Cardiac muscle cell (in vitro differentiated cells and primary cell): ENCODE measurements around the gene GYG2. TPM values are rescaled to one million over a fixed set of nuclear protein-coding genes. Genes with fewer than 3 reads are reported as not detected.
"Not testable (repeated sequence)": the region's sequence is repeated elsewhere in the genome, so short reads cannot be mapped to it uniquely, and the experiment has no call there.

Experiments
- DNase-seq, 2 donors: peaks; one replicate each; pipeline versions ENCODE4 v3.0.0 to v3.0.0-alpha.2; 2010 to 2017; ENCODE audit warnings: low read depth in 1 of 2, low spot score in 1 of 2
- H3K27ac ChIP-seq: fragments of 200-600 bp; sonication (generic); 2 replicates; pipeline ENCODE4 v1.5.1; 2016
- H3K27me3 ChIP-seq: fragments of 200-600 bp; sonication (generic); 2 replicates; pipeline ENCODE4 v1.6.0; 2016; ENCODE audit warnings: control low read depth
- H3K36me3 ChIP-seq: fragments of 200-600 bp; sonication (generic); 2 replicates; pipeline ENCODE4 v1.5.1; 2016; ENCODE audit warnings: control low read depth
- H3K4me1 ChIP-seq: fragments of 200-600 bp; sonication (generic); 2 replicates; pipeline ENCODE4 v1.8.1; 2017; ENCODE audit warnings: low read depth, mild to moderate bottlenecking, mixed run types
- H3K4me3 ChIP-seq: fragments of 200-600 bp; sonication (generic); 2 replicates; pipeline ENCODE4 v1.5.1; 2016; ENCODE audit warnings: mild to moderate bottlenecking
- H3K9me3 ChIP-seq: fragments of 200-600 bp; sonication (generic); 2 replicates; pipeline ENCODE4 v1.5.1; 2017; ENCODE audit warnings: low read depth, mild to moderate bottlenecking, control low read depth
- polyA plus RNA-seq: library from polyadenylated mRNA; unstranded; fragments of >200 nt; fragmentation: Nextera tagmentation; extraction: Ambion mirVana; gene quantifications from 2 replicates; pipeline ENCODE4 v1.2.1, GENCODE V29; 2016
- total RNA-seq: library from RNA; depleted of rRNA; stranded (reverse); fragments of >200 nt; gene quantifications from 2 replicates; pipeline ENCODE4 v1.2.3, GENCODE V29; 2016
- TF ChIP-seq, protein P1 (sequence below): IDR thresholded peaks from 2 replicates; pipeline ENCODE4 v1.5.1; 2012; ENCODE audit warnings: low read depth, mild to moderate bottlenecking, low read length

GYG2 gene
- total and polyA plus RNA-seq, 2 experiments from 2014 or later: 58.0 to 58.4 TPM

DNA sequence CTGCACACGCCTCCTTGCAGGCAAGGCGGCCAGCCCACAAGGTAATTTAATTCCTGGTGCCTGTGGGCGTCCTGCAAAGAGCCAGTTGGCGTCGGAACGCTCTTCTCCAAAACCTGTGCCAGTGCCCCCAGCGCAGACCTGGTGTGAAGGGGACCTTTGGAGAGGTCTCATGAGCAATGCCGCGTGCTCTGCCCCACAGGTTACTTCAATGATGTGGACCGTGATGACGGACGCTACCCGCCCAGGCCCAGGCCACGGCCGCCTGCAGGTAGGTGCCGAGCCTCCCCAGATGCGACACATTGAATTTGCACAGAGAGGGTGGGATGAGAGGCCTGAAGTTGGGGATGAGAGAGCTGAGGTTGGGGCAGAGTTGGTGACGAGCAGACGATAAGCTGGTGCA lies 34.4 kb upstream of the GYG2 start:
- no peak for DNase-seq
- H3K27me3 ChIP-seq: no peaks in the 10 kb centered on the region
- H3K4me3 ChIP-seq: no peak overlapping the region
- H3K27ac ChIP-seq: no peak overlapping the region
- TF ChIP-seq, protein P1, sequence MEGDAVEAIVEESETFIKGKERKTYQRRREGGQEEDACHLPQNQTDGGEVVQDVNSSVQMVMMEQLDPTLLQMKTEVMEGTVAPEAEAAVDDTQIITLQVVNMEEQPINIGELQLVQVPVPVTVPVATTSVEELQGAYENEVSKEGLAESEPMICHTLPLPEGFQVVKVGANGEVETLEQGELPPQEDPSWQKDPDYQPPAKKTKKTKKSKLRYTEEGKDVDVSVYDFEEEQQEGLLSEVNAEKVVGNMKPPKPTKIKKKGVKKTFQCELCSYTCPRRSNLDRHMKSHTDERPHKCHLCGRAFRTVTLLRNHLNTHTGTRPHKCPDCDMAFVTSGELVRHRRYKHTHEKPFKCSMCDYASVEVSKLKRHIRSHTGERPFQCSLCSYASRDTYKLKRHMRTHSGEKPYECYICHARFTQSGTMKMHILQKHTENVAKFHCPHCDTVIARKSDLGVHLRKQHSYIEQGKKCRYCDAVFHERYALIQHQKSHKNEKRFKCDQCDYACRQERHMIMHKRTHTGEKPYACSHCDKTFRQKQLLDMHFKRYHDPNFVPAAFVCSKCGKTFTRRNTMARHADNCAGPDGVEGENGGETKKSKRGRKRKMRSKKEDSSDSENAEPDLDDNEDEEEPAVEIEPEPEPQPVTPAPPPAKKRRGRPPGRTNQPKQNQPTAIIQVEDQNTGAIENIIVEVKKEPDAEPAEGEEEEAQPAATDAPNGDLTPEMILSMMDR: no peak
- H3K9me3 ChIP-seq: no peaks in the 10 kb centered on the region
- no peaks in the 10 kb centered on the region for H3K36me3 ChIP-seq
- no peaks in the 10 kb centered on the region for H3K4me1 ChIP-seq

DNA sequence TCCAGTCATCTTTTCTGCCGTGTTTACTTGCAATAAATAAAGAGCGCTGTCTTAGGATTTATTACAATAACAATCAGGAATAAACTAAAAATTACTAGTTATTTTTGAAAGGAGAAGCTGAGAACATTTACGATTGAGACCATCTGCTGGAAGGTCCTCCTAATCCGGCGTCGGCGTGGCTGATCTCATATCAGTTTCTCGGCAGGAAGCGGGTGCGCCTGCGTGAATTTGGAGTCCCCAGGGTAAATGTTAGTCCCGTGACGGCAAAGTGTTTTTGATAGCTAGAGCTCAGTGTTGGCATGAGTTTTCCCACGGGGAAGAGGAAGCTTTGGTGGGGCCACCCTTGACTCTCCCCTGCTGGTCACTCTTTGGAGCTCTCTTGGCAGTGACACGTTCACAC lies 31.9 kb upstream of the GYG2 start:
- DNase-seq: peak in 1 of 2 donors; percentile 8
- not testable (repeated sequence) for H3K27me3 ChIP-seq, H3K4me1 ChIP-seq, H3K9me3 ChIP-seq, H3K27ac ChIP-seq, H3K4me3 ChIP-seq, H3K36me3 ChIP-seq

DNA sequence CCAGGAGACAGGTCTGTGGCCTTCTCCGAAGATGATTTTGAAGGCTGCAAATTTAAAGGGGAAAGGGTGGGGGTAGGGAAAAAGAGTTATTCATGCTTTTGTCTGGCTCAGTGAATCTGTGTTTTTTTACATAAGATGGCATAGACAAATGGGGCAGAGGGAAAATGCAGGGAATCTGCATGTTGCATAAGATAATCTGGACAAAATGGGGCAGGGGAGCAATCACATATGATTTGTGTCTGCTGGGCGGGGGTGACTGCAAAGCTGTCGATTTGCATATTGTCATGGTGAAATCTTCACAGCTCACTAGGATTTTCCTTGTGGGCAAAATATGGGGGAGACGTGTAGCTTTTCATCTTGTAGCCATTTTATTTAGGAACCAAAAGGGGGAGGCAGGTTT lies 29.4 kb upstream of the GYG2 start:
- Histone ChIP-seq H3K4me1 (no peaks in the 10 kb centered on the region), H3K9me3 (no peaks in the 10 kb centered on the region), H3K4me3 (no peak overlapping the region), H3K27ac (no peak overlapping the region), H3K36me3 (no peaks in the 10 kb centered on the region), H3K27me3 (no peaks in the 10 kb centered on the region)
- no peak for DNase-seq
- TF ChIP-seq, protein P1: no peak

DNA sequence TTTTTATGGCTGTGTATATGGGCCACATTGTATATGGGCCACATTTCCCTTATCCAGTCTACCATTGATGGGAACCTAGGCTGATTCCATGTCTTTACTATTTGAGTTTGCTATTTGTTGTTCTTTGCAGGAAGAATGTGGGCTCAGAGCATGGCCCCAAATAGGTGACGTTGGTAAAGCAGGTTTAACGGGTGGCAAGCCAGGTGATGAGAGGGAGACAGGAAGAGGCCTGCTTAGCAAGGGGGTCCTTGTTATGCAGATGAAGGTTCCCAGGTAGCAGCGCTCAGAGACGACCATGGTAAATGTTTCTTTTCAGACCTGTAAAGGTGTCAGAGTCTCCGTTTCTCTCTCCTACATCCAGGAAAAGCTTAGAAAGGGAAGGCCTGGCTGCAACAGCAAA lies 28.8 kb upstream of the GYG2 start:
- not testable (repeated sequence) for H3K36me3 ChIP-seq, H3K27ac ChIP-seq, H3K9me3 ChIP-seq, DNase-seq, H3K4me1 ChIP-seq, H3K27me3 ChIP-seq, H3K4me3 ChIP-seq

DNA sequence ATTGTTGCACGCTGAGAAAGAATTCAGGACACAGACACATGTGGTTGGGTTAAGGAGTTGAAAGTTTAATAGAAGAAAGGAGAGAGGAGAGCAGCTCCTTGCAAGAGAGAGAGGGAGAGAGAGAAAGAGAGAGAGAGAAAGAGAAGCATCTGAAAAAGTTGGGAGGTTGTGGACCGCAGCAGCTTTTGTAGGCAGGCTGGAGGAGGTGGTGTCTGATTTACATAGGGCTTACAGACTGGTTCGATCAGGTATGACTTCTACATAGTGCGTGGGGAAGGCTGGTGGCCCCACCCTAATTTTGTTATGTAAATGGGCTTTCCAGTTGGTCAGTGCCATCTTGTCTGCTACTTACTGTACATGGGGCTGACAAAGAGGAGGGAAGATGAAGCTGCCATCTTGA lies 27.5 kb upstream of the GYG2 start:
- Histone ChIP-seq H3K27ac (no peak overlapping the region), H3K4me1 (no peaks in the 10 kb centered on the region), H3K27me3 (no peaks in the 10 kb centered on the region), H3K36me3 (no peaks in the 10 kb centered on the region), H3K4me3 (no peak overlapping the region), H3K9me3 (no peaks in the 10 kb centered on the region)
- DNase-seq: no peak
- TF ChIP-seq, protein P1: no peak

DNA sequence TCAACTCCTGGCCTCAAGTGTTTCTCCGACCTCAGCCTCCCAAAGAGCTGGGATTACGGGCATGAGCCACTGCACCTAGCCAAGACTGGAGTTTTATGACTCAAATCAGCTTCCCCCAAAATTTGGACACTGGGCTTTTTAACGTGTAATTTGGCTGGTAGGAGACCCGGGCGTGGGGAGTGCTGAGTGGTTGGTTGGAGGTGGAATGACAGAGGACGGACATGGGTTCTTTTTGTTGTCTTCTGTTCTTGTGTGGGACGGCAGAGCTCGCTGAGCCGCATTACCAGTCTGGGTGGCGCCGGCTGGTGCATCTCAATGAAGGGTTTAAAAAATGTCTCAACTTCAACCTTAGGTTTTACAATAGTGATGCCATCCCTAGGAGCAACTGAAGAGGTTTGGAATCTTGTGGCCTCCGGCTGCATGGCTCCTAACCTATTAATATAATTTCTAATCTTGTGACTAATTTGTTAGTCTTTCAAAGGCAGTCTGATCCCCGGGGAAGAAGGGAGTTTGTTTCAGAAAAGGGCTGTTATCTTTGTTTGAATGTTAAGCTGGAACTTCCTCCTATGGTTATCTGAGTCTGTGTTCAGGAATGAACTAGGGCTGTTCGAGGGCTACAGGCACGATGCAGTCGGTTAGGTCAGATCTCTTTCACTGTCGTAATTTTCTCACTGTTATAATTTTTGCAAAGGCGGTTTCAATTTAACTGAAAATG lies 26.2 kb upstream of the GYG2 start:
- not testable (repeated sequence) for H3K27me3 ChIP-seq, H3K4me1 ChIP-seq, H3K27ac ChIP-seq, H3K36me3 ChIP-seq, H3K4me3 ChIP-seq, H3K9me3 ChIP-seq
- DNase-seq: peak in 1 of 2 donors; percentile 59

DNA sequence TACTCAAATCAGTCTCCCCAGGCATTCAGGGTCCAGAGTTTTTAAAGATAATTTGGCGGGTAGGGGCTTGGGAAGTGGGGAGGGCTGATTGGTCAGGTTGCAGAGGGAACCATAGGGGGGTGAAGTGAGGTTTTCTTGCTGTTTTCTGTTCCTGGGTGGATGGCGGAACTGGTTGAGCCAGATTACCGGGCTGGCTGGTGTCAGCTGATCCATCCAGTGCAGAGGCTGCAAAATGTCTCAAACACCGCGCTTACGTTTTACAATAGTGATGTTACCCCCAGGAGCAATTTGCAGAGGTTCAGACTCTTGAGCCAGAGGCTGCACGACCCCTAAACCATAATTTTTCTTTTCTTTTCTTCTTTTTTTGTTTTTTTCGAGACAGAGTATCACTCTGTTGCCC lies 25.2 kb upstream of the GYG2 start:
- not testable (repeated sequence) for H3K36me3 ChIP-seq, H3K4me1 ChIP-seq, H3K9me3 ChIP-seq, H3K27me3 ChIP-seq, DNase-seq, H3K27ac ChIP-seq, H3K4me3 ChIP-seq

DNA sequence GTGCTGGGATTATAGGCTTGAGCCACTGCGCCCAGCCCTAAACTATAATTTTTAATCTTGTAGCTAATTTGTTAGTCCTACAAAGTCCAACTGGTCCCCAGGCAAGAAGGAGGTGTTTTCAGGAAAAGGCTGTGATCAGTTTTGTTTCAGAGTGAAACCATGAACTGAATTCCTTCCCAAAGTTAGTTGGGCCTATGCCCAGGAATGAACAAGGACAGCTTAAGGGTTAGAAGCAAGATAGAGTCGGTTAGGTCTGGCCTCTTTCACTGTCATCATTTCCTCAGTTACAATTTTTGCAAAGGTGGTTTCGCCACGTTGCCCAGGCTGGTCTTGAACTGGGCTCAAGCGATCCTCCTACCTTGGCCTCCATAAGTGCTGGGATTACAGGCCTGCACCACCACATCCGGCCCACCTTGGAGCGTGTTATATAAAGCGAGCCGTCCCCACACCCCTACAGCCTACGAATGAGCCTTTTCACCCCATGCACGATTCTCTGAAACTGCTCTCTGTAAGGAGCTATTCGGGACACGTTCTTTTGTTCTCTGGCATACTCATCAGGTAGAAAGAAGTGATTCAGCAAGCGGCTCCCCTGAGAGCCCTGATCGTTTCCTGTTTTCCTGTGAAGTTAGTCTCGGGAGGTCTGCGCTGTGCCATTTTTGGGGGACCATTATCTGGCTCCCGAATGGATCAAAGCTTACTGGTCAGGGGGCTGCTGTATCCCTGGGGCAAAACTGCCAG lies 24.5 kb upstream of the GYG2 start:
- not testable (repeated sequence) for H3K27me3 ChIP-seq, H3K9me3 ChIP-seq, H3K4me1 ChIP-seq, H3K36me3 ChIP-seq, H3K27ac ChIP-seq, H3K4me3 ChIP-seq
- DNase-seq: peak in 1 of 2 donors; percentile 31

DNA sequence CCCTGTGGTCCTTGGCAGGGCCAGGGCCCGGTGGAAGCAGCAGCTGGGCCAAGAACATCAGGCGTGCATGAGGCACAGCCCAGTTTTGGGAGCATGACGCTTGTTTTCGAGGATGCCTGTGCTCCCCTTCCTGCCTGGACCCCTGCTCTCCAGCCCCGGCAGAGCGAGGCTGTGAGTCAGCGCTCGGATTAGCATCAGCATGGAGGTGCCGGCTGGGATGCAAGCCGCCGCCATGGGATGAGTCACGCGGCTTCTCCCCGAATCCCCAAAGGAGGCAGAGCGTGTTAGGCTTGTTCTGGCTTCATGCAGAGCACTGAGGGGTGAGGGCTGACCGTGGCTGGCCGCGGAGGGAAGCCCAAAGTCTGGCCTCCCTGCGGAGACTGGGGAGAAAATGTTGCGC lies 23.9 kb upstream of the GYG2 start:
- H3K4me1 ChIP-seq, H3K36me3 ChIP-seq, H3K9me3 ChIP-seq, H3K4me3 ChIP-seq, H3K27ac ChIP-seq, H3K27me3 ChIP-seq: not testable (repeated sequence)
- peak in 1 of 2 donors; percentile 77 for DNase-seq
